Duodenal mucosa (tissue), 2 donors: ENCODE data around the gene XPO5.

Experiments used
- H3K27ac ChIP-seq: one replicate; pipeline ENCODE4 v1.7.0; 2013; ENCODE audit warnings: low read depth, low read length
- H3K27me3 ChIP-seq, 2 donors: one replicate each; pipeline ENCODE4 v1.7.0; 2013; ENCODE audit warnings: low read length in 2 of 2, control low read depth in 1 of 2; ENCODE audit not compliant: insufficient read depth in 2 of 2, control insufficient read depth in 1 of 2
- H3K36me3 ChIP-seq, 2 donors: one replicate each; pipeline ENCODE4 v1.7.0; 2013; ENCODE audit warnings: low read length in 2 of 2, control low read depth in 1 of 2; ENCODE audit not compliant: insufficient read depth in 2 of 2, control insufficient read depth in 1 of 2
- H3K4me1 ChIP-seq, 2 donors: one replicate each; pipeline ENCODE4 v1.7.0; 2013; ENCODE audit warnings: low read length in 2 of 2, control low read depth in 1 of 2; ENCODE audit not compliant: insufficient read depth in 2 of 2, control insufficient read depth in 1 of 2
- H3K4me3 ChIP-seq, 2 donors: one replicate each; pipeline ENCODE4 v1.7.0; 2013; ENCODE audit warnings: low read length in 2 of 2, low read depth in 1 of 2
- H3K9ac ChIP-seq, 2 donors: one replicate each; pipeline ENCODE4 v1.7.0; 2013; ENCODE audit warnings: low read length in 2 of 2, low read depth in 1 of 2
- H3K9me3 ChIP-seq, 2 donors: one replicate each; pipeline ENCODE4 v1.7.0; 2013; ENCODE audit warnings: low read length in 2 of 2, control low read depth in 1 of 2; ENCODE audit not compliant: control insufficient read depth in 1 of 2

XPO5 gene

GRCh38 chr6:43521836-43522235 lies 54.0 kb downstream of the XPO5 start:
- Histone ChIP-seq H3K36me3 (peaks cover 29 to 77% of the 10 kb centered on the region in 2 donors), H3K4me3 (no peak overlapping the region), H3K9ac (no peak overlapping the region), H3K27ac (no peak overlapping the region), H3K9me3 (no peaks in the 10 kb centered on the region), H3K4me1 (peaks cover 10 to 16% of the 10 kb centered on the region in 2 donors), H3K27me3 (no peaks in the 10 kb centered on the region)

- H3K36me3 ChIP-seq = peaks cover 23 to 65% of the 10 kb centered on the region in 2 donors
- H3K9me3 ChIP-seq = no peaks in the 10 kb centered on the region
- no peak overlapping the region for H3K4me3 ChIP-seq
- H3K27ac ChIP-seq = no peak overlapping the region
- peaks cover 21 to 29% of the 10 kb centered on the region in 2 donors for H3K4me1 ChIP-seq
- H3K27me3 ChIP-seq = no peaks in the 10 kb centered on the region
- H3K9ac ChIP-seq = no peak overlapping the region
Observed at GRCh38 chr6:43520097-43520496, 55.7 kb downstream of the XPO5 start.

GRCh38 chr6:43517505-43518357 lies 58.1 kb downstream of the XPO5 start:
- H3K4me1 ChIP-seq = peaks cover 25% of the 10 kb centered on the region in 2 donors
- H3K27me3 ChIP-seq = no peaks in the 10 kb centered on the region
- H3K9me3 ChIP-seq = no peaks in the 10 kb centered on the region
- H3K36me3 ChIP-seq = peaks cover 32 to 61% of the 10 kb centered on the region in 2 donors
- H3K9ac ChIP-seq = peak overlapping the region; percentile 79 to 95
- no peak overlapping the region for H3K27ac ChIP-seq
- H3K4me3 ChIP-seq = peak overlapping the region; percentile 83 to 96

GRCh38 chr6:43516697-43517504 lies 58.9 kb downstream of the XPO5 start, which contains the start of the genes POLR1C and YIPF3:
POLR1C (plus strand) TSS chr6:43517089; CDS start chr6:43517110, 21 bp downstream.
YIPF3 (minus strand) TSS chr6:43516926; CDS start chr6:43516807, 119 bp downstream.
- Histone ChIP-seq H3K27ac (peak within 1 kb of the TSS; percentile 79), H3K36me3 (peaks cover 35 to 61% of the 10 kb centered on the region in 2 donors), H3K9ac (peak within 1 kb of the TSS; percentile 79 to 95), H3K9me3 (no peaks in the 10 kb centered on the region), H3K27me3 (no peaks in the 10 kb centered on the region), H3K4me3 (peak within 1 kb of the TSS; percentile 83 to 96), H3K4me1 (peaks cover 25% of the 10 kb centered on the region in 2 donors)

GRCh38 chr6:43516367-43516696 lies 59.5 kb downstream of the XPO5 start:
- Histone ChIP-seq H3K36me3 (peaks cover 41 to 61% of the 10 kb centered on the region in 2 donors), H3K4me3 (peak overlapping the region; percentile 83 to 96), H3K27ac (peak overlapping the region; percentile 79), H3K4me1 (peaks cover 28 to 30% of the 10 kb centered on the region in 2 donors), H3K9ac (peak overlapping the region; percentile 78 to 95), H3K27me3 (no peaks in the 10 kb centered on the region), H3K9me3 (no peaks in the 10 kb centered on the region)

GRCh38 chr6:43515808-43516207 lies 60.0 kb downstream of the XPO5 start:
- H3K9me3 ChIP-seq = no peaks in the 10 kb centered on the region
- no peaks in the 10 kb centered on the region for H3K27me3 ChIP-seq
- H3K36me3 ChIP-seq = peaks cover 40 to 61% of the 10 kb centered on the region in 2 donors
- H3K4me1 ChIP-seq = peaks cover 33 to 36% of the 10 kb centered on the region in 2 donors
- no peak overlapping the region for H3K27ac ChIP-seq
- peak overlapping the region; percentile 78 to 95 for H3K9ac ChIP-seq
- peak overlapping the region; percentile 83 to 96 for H3K4me3 ChIP-seq

GRCh38 chr6:43511824-43512415 lies 63.9 kb downstream of the XPO5 start:
- Histone ChIP-seq H3K36me3 (peaks cover 31 to 43% of the 10 kb centered on the region in 2 donors), H3K4me3 (no peak overlapping the region), H3K27me3 (peaks cover 0 to 15% of the 10 kb centered on the region in 2 donors), H3K9ac (peak overlapping the region in 1 of 2 donors; percentile 19), H3K27ac (no peak overlapping the region), H3K4me1 (peaks cover 42 to 44% of the 10 kb centered on the region in 2 donors), H3K9me3 (no peaks in the 10 kb centered on the region)

- Histone ChIP-seq H3K36me3 (peaks cover 31 to 46% of the 10 kb centered on the region in 2 donors), H3K27me3 (peaks cover 0 to 15% of the 10 kb centered on the region in 2 donors), H3K9ac (peak overlapping the region; percentile 58 to 63), H3K27ac (peak overlapping the region; percentile 64), H3K9me3 (no peaks in the 10 kb centered on the region), H3K4me1 (peaks cover 40% of the 10 kb centered on the region in 2 donors), H3K4me3 (peak overlapping the region; percentile 42 to 75)
Observed at GRCh38 chr6:43510827-43511163, 65.0 kb downstream of the XPO5 start.

GRCh38 chr6:43509984-43510826 lies 65.6 kb downstream of the XPO5 start, which contains the start of gene LRRC73:
LRRC73 (minus strand) TSS chr6:43510346; CDS start chr6:43509785, 561 bp downstream.
- Histone ChIP-seq H3K9me3 (no peaks in the 10 kb centered on the region), H3K36me3 (peaks cover 31 to 47% of the 10 kb centered on the region in 2 donors), H3K4me3 (peak within 1 kb of the TSS; percentile 47 to 75), H3K4me1 (peaks cover 34% of the 10 kb centered on the region in 2 donors), H3K27me3 (peaks cover 0 to 15% of the 10 kb centered on the region in 2 donors), H3K27ac (peak within 1 kb of the TSS; percentile 64), H3K9ac (peak within 1 kb of the TSS; percentile 58 to 63)
